Suprapubic skin (tissue), 4 donors: ENCODE measurements around the gene MTMR4. TPM values are rescaled to one million over a fixed set of nuclear protein-coding genes. Genes with fewer than 3 reads are reported as not detected.
"Not testable (repeated sequence)": the region's sequence is repeated elsewhere in the genome, so short reads cannot be mapped to it uniquely, and the experiment has no call there.

ENCODE experiments used
- DNase-seq, 2 donors: peaks; one replicate each; pipeline ENCODE4 v3.0.0-alpha.2; 2019; ENCODE audit warnings: low spot score in 2 of 2
- H3K27ac ChIP-seq: fragments of 200-600 bp; sonication (generic); one replicate; pipeline ENCODE4 v1.5.1; 2019
- H3K27me3 ChIP-seq: fragments of 200-600 bp; sonication (generic); one replicate; pipeline ENCODE4 v1.5.1; 2019
- H3K36me3 ChIP-seq: fragments of 200-600 bp; sonication (generic); one replicate; pipeline ENCODE4 v1.5.1; 2019
- H3K4me1 ChIP-seq: fragments of 200-600 bp; sonication (generic); one replicate; pipeline ENCODE4 v1.5.1; 2019
- H3K4me3 ChIP-seq: fragments of 200-600 bp; sonication (generic); one replicate; pipeline ENCODE4 v1.5.1; 2019; ENCODE audit warnings: mild to moderate bottlenecking
- H3K9me3 ChIP-seq: fragments of 200-600 bp; sonication (generic); one replicate; pipeline ENCODE4 v1.5.1; 2019
- EP300 ChIP-seq: sonication (generic); formaldehyde crosslinking; IDR thresholded peaks from one replicate; pipeline ENCODE4 v1.6.1; 2017; ENCODE audit warnings: antibody characterized with exemption
- POLR2A ChIP-seq, 2 donors: fragments of 450-650 bp; IDR thresholded peaks; one replicate each; pipeline ENCODE4 v1.6.1; 2017; ENCODE audit warnings: antibody characterized with exemption in 2 of 2, mild to moderate bottlenecking in 2 of 2, moderate library complexity in 2 of 2
- POLR2AphosphoS5 ChIP-seq, 3 donors: sonication (generic); formaldehyde crosslinking; IDR thresholded peaks; one replicate each; pipeline ENCODE4 v1.6.1; 2017; ENCODE audit warnings: antibody characterized with exemption in 3 of 3
- WGBS: methylation state at CpG from one replicate; pipeline ENCODE4 v1.1.5; 2018; 5-methylcytosine and 5-hydroxymethylcytosine counted together
- total RNA-seq, 4 donors: library from RNA; depleted of rRNA; stranded (reverse); fragments of >200 nt; gene quantifications; one replicate each; pipeline ENCODE4 v1.1.0, GENCODE V29; 2016
- TF ChIP-seq, protein P1 (sequence below), 2 donors: fragments of 200-600 bp in 1 of 2; fragments of 450-650 bp in 1 of 2; sonication (generic) in 1 of 2; IDR thresholded peaks; one replicate each; pipeline ENCODE4 v1.5.1; 2016 to 2019; ENCODE audit warnings: antibody characterized with exemption in 2 of 2, mild to moderate bottlenecking in 1 of 2, moderate library complexity in 1 of 2

MTMR4 gene
- total RNA-seq, 4 donors from 2014 or later = 31.7 to 66.0 (median 53.4) TPM

DNA sequence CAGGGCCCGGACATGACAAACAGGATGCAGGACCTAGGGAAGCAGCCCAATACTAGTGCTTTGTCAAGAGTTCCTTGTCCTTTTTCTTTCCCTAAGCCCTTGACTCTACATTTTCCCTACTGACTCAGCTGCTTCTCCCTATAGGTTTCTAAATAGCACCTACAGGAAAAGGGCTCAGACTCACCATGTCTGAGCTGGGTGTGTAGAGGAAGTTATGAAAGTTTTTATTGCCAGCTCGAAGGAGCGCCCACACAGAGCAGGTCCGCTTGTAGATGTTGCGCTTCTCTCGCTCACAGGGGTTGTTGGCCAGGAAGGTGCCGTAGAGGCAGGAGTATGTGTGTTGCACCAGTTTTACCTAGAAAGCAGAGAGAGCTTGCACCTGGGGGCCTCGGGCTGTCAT, 10.6 kb downstream of the MTMR4 start:
- no peaks in the 10 kb centered on the region for H3K9me3 ChIP-seq
- H3K36me3 ChIP-seq = peaks cover 91% of the 10 kb centered on the region
- WGBS = 92% methylated on average over 8 of the region's 8 CpGs
- H3K27me3 ChIP-seq = no peaks in the 10 kb centered on the region
- H3K4me1 ChIP-seq = peaks cover 2% of the 10 kb centered on the region
- no peak overlapping the region for H3K27ac ChIP-seq
- DNase-seq = peak in 1 of 2 donors; percentile 34
- no peak overlapping the region for H3K4me3 ChIP-seq
- TF ChIP-seq, protein P1, sequence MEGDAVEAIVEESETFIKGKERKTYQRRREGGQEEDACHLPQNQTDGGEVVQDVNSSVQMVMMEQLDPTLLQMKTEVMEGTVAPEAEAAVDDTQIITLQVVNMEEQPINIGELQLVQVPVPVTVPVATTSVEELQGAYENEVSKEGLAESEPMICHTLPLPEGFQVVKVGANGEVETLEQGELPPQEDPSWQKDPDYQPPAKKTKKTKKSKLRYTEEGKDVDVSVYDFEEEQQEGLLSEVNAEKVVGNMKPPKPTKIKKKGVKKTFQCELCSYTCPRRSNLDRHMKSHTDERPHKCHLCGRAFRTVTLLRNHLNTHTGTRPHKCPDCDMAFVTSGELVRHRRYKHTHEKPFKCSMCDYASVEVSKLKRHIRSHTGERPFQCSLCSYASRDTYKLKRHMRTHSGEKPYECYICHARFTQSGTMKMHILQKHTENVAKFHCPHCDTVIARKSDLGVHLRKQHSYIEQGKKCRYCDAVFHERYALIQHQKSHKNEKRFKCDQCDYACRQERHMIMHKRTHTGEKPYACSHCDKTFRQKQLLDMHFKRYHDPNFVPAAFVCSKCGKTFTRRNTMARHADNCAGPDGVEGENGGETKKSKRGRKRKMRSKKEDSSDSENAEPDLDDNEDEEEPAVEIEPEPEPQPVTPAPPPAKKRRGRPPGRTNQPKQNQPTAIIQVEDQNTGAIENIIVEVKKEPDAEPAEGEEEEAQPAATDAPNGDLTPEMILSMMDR (IDR thresholded peaks at IDR 0.05) = no peak
- TF ChIP-seq POLR2A (IDR thresholded peaks at IDR 0.05) (no peak), EP300 (no peak), POLR2AphosphoS5 (IDR thresholded peaks at IDR 0.05) (no peak)

DNA sequence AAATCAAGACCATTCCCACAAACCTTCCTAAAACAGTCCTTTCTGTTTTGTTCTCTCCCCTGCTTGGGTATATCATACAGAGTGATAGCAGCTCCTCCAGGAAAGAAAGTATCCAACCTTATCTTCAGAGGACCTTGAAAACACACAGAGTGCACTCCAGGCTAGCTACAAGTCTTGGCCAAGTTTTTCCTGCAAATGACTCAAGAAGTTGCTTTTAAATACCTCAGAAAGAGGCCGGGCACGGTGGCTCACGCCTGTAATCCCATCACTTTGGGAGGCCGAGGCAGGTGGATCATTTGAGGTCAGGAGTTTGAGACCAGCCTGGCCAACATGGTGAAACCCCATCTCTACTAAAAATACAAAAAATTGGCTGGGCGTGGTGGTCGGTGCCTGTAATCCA, 11.3 kb downstream of the MTMR4 start:
- peaks cover 87% of the 10 kb centered on the region for H3K36me3 ChIP-seq
- peak in 1 of 2 donors; percentile 35 for DNase-seq
- H3K4me1 ChIP-seq, H3K27me3 ChIP-seq, H3K27ac ChIP-seq, H3K9me3 ChIP-seq, H3K4me3 ChIP-seq: not testable (repeated sequence)
- WGBS = 95% methylated on average over 6 of the region's 6 CpGs

DNA sequence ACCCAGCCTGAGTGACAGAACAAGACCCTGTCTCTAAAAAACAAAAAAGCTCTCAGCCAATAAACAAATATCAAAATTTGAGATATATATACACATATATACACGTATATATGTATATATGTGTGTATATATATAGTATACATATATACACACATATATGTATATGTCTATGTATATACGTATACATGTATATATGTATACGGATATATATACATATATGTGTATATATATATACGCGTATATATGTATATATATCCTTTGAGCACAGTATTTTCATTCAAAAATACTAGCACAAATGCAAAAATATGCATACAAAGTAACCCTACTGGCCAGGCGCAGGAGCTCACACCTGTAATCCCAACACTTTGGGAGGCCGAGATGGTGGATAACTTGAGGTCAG, 13.0 kb downstream of the MTMR4 start:
- H3K9me3 ChIP-seq = no peaks in the 10 kb centered on the region
- TF ChIP-seq, protein P1 (IDR thresholded peaks at IDR 0.05) = no peak
- TF ChIP-seq EP300 (no peak), POLR2AphosphoS5 (IDR thresholded peaks at IDR 0.05) (no peak), POLR2A (IDR thresholded peaks at IDR 0.05) (no peak)
- H3K4me3 ChIP-seq = no peak overlapping the region
- H3K36me3 ChIP-seq = peaks cover 88% of the 10 kb centered on the region
- WGBS = 96% methylated on average over 7 of the region's 7 CpGs
- no peaks in the 10 kb centered on the region for H3K27me3 ChIP-seq
- no peak for DNase-seq
- no peak overlapping the region for H3K27ac ChIP-seq
- peaks cover 2% of the 10 kb centered on the region for H3K4me1 ChIP-seq

DNA sequence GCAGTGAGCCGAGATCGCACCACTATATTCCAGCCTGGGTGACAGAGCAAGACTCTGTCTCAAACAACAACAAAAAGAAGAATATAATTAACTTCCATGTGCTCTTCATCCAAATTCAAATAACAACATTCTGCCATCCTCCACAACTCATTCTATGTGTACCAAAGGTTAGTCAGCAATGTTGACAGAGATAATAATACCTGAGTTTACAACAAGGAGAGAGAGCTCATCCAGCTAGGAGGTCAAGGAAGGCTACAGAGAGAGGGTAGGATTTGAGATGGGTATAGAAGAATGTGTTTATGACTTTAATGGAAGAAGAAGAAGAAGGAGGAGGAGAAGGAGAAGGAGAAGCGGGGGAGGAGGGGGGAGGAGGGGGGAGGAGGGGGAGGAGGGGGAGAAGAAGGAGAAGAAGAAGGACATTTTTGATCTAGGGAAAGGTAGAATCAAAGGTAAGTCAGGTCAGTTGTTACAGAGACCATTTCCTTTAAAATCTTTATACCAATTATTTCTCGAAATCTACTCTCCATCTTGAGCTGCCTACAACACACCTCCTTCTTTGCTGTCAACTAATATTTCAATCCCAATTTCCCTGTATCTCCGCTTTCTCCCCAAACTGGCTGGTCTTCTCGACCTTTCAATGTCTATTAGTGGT, 16.1 kb downstream of the MTMR4 start:
- H3K4me3 ChIP-seq = no peak overlapping the region
- H3K27me3 ChIP-seq = no peaks in the 10 kb centered on the region
- TF ChIP-seq EP300 = no peak
- no peak for TF ChIP-seq POLR2A (IDR thresholded peaks at IDR 0.05)
- TF ChIP-seq, protein P1 (IDR thresholded peaks at IDR 0.05) = no peak
- TF ChIP-seq POLR2AphosphoS5 (IDR thresholded peaks at IDR 0.05) = no peak
- no peak overlapping the region for H3K27ac ChIP-seq
- no peaks in the 10 kb centered on the region for H3K9me3 ChIP-seq
- no peaks in the 10 kb centered on the region for H3K4me1 ChIP-seq
- 92% methylated on average over 6 of the region's 6 CpGs for WGBS
- no peak for DNase-seq
- peaks cover 90% of the 10 kb centered on the region for H3K36me3 ChIP-seq

DNA sequence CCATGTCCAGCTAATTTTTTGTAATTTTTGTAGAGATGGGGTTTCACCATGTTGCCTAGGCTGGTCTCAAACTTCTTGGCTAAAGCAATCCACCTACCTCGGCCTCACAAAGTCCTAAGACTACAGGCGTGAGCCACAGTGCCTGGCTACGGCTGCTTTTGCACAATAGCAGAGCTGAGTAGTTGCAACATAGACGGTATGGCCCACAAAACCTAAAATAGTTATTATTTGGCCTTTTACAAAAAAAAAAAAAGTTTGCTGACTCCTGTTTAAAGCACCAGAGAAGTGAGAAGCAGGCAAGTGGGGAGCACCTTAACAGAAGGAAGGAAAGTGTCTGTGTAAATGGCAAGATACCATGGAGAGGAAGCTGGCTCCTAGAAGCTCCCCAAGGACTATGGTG, 20.9 kb downstream of the MTMR4 start:
- TF ChIP-seq POLR2AphosphoS5 (IDR thresholded peaks at IDR 0.05) (no peak), POLR2A (IDR thresholded peaks at IDR 0.05) (no peak), EP300 (no peak)
- TF ChIP-seq, protein P1 (IDR thresholded peaks at IDR 0.05) = no peak
- Histone ChIP-seq H3K9me3 (no peaks in the 10 kb centered on the region), H3K36me3 (peaks cover 96% of the 10 kb centered on the region), H3K27ac (no peak overlapping the region), H3K4me1 (no peaks in the 10 kb centered on the region), H3K27me3 (no peaks in the 10 kb centered on the region), H3K4me3 (no peak overlapping the region)
- no peak for DNase-seq
- 88% methylated on average over 4 of the region's 4 CpGs for WGBS
